HEK293 (cell line): ENCODE measurements around the gene ATCAY.

Experiments
- CTCF ChIA-PET: fragments of 350-600 bp; formaldehyde crosslinking; extraction: SDS; loops from one replicate; lab custom pipeline; 2021; ENCODE audit warnings: antibody characterized with exemption; lab: Yijun Ruan, JAX
- POLR2A ChIA-PET: fragments of 300-600 bp; formaldehyde crosslinking; extraction: SDS; loops from one replicate; lab custom pipeline; 2020; ENCODE audit warnings: antibody characterized with exemption, inconsistent platforms; lab: Yijun Ruan, JAX
- H3K27ac ChIP-seq: fragments of 200-500 bp; sonication (Bioruptor generic); 2 replicates; pipeline ENCODE4 v1.5.1; 2014; ENCODE audit warnings: low read depth, low read length, control low read depth, inconsistent platforms; ENCODE audit errors: extremely low read depth
- H3K36me3 ChIP-seq, 2 experiments: fragments of 200-500 bp in 1 of 2; sonication (Bioruptor generic) in 1 of 2; 1 replicate in 1 of 2; 2 replicates in 1 of 2; pipeline ENCODE4 v1.5.1; 2014 to 2017; ENCODE audit warnings: inconsistent platforms in 2 of 2, low read length in 2 of 2; ENCODE audit not compliant: control insufficient read depth in 2 of 2, insufficient read depth in 1 of 2
- H3K4me1 ChIP-seq: fragments of 200-500 bp; sonication (Bioruptor generic); 2 replicates; pipeline ENCODE4 v1.5.1; 2014; ENCODE audit warnings: mild to moderate bottlenecking, low read length, inconsistent platforms; ENCODE audit not compliant: control insufficient read depth, insufficient read depth
- H3K4me3 ChIP-seq: 2 replicates; pipeline ENCODE4 v1.5.1; 2011; ENCODE audit warnings: low read depth, mild to moderate bottlenecking, control low read depth, low read length, moderate library complexity
- H3K9me3 ChIP-seq: fragments of 200-500 bp; sonication (Bioruptor generic); 2 replicates; pipeline ENCODE4 v1.5.1; 2014; ENCODE audit warnings: low read depth, low read length, inconsistent platforms; ENCODE audit not compliant: control insufficient read depth, insufficient read depth
- HIC1 ChIP-seq: fragments of 450-650 bp; formaldehyde crosslinking; IDR thresholded peaks from 2 replicates; pipeline ENCODE4 v1.5.1; 2016; ENCODE audit warnings: missing biosample characterization, missing genetic modification characterization
- KLF17 ChIP-seq: fragments of 450-650 bp; formaldehyde crosslinking; IDR thresholded peaks from 2 replicates; pipeline ENCODE4 v1.5.1; 2016; ENCODE audit warnings: missing biosample characterization, missing genetic modification characterization
- MEIS1 ChIP-seq: sonication (generic); formaldehyde crosslinking; IDR thresholded peaks from 2 replicates; pipeline ENCODE4 v1.8.1; 2022; ENCODE audit warnings: missing genetic modification reagents, mild to moderate bottlenecking, borderline replicate concordance
- ZNF473 ChIP-seq: fragments of 450-650 bp; formaldehyde crosslinking; IDR thresholded peaks from 2 replicates; pipeline ENCODE4 v1.5.1; 2017; ENCODE audit warnings: missing biosample characterization, missing genetic modification characterization
- ZNF600 ChIP-seq: fragments of 450-650 bp; formaldehyde crosslinking; IDR thresholded peaks from 2 replicates; pipeline ENCODE4 v1.5.1; 2016; ENCODE audit warnings: missing biosample characterization, missing genetic modification characterization

Gene ATCAY

GRCh38 chr19:3976495-3977241 is 96.2 kb downstream of the ATCAY start:
- peaks cover 25 to 65% of the 10 kb centered on the region in 2 experiments for H3K36me3 ChIP-seq
- ChIA-PET POLR2A (interaction anchor here (1.0 to 2.8 kb wide), 3 partner anchors 9 to 214 kb away, joined by 3 to 24 read pairs (median 4); partner anchors contain the start of genes EEF2 and MRPL54), CTCF (no interaction called here)
- no peak overlapping the region for H3K27ac ChIP-seq
- H3K9me3 ChIP-seq = no peaks in the 10 kb centered on the region
- no peak overlapping the region for H3K4me3 ChIP-seq
- TF ChIP-seq KLF17 (tag by site-specific recombination) = peak; percentile 12; the same call in 1 of the 2 replicates
- peak; percentile 45; the same call in 1 of the 2 replicates for TF ChIP-seq HIC1
- peak; percentile 91 for TF ChIP-seq ZNF600 (tag by site-specific recombination)
- no peak for TF ChIP-seq MEIS1 (CRISPR knock-in tag)
- no peak for TF ChIP-seq ZNF473
- H3K4me1 ChIP-seq = no peaks in the 10 kb centered on the region
